ENCODE data around the gene RLN1.
"Not testable (repeated sequence)": the region's sequence is repeated elsewhere in the genome, so short reads cannot be mapped to it uniquely, and the experiment has no call there.

Gene RLN1

GRCh38 chr9:5321601-5322000, 18.1 kb downstream of the RLN1 start:
- not testable (repeated sequence) for DNase-seq (ENCODE audit: low spot score)

GRCh38 chr9:5321058-5321457, 18.6 kb downstream of the RLN1 start:
- no peak for DNase-seq (ENCODE audit: low spot score)

GRCh38 chr9:5316406-5316805, 23.3 kb downstream of the RLN1 start:
- DNase-seq (ENCODE audit: low spot score) = not testable (repeated sequence)

- DNase-seq (ENCODE audit: low spot score) = no peak
Measured at GRCh38 chr9:5315187-5315923, 24.3 kb downstream of the RLN1 start.

GRCh38 chr9:5310851-5311250, 28.8 kb downstream of the RLN1 start:
- no peak for DNase-seq (ENCODE audit: low spot score)

GRCh38 chr9:5305741-5306140, 33.9 kb downstream of the RLN1 start:
- DNase-seq (ENCODE audit: low spot score) = no peak

- DNase-seq (ENCODE audit: low spot score) = not testable (repeated sequence)
Measured at GRCh38 chr9:5303840-5304795, 35.6 kb downstream of the RLN1 start, which contains the start of gene RLN2. Gene RLN2, minus strand, starts transcription at chr9:5304716. Its CDS starts 136 bp downstream, at chr9:5304580.

- no peak for DNase-seq (ENCODE audit: low spot score)
Measured at GRCh38 chr9:5301544-5301943, 38.1 kb downstream of the RLN1 start.

GRCh38 chr9:5292141-5292540, 47.5 kb downstream of the RLN1 start:
- DNase-seq (ENCODE audit: low spot score) = no peak

- no peak for DNase-seq (ENCODE audit: low spot score)
Measured at GRCh38 chr9:5288591-5288990, 51.1 kb downstream of the RLN1 start.

- DNase-seq (ENCODE audit: low spot score) = no peak
Measured at GRCh38 chr9:5286262-5286661, 53.4 kb downstream of the RLN1 start.

Measured in LoVo (cell line).